SIG-M5 (cell line): ENCODE measurements around the gene DNASE2.
"Not testable (repeated sequence)": the region's sequence is repeated elsewhere in the genome, so short reads cannot be mapped to it uniquely, and the experiment has no call there.

Experiments used
- DNase-seq: peaks from one replicate; lab custom pipeline; 2025; lab: John Stamatoyannopoulos, UW

Gene DNASE2

DNA sequence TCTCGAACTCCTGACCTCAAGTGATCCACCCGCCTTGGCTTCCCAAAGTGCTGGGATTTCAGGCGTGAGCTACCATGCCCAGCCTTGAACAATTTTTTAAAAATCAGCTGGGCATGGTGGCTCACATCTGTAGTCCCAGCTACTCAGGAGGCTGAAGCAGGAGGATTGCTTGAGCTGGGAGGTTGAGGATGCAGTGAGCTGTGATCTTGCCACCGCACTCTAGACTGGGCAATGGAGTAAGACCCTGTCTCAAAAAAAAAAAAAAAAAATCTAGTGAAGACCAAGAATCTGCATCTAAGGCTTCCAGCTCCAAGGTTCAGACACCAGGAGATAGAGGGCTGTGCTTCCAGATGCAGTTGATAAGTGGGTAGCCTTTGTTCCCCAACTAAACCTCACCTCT, 17.1 kb downstream of the DNASE2 start:
- DNase-seq: no peak

DNA sequence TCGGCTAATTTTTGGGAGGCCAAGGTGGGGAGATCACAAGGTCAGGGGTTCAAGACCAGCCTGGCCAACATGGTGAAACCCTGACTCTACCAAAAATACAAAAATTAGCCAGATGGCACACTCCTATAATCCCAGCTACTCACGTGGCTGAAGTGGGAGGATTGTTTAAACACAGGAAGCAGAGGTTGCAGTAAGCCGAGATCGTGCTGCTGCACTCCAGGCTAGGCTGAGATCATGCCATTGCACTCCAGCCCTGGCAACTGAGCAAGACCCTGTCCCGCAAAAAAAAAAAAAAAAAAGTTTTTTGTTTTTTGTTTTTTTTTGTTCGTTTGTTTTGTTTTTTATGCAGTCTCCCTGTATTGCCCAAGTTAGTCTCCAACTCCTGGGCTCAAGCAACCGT, 21.7 kb downstream of the DNASE2 start:
- DNase-seq: no peak

DNA sequence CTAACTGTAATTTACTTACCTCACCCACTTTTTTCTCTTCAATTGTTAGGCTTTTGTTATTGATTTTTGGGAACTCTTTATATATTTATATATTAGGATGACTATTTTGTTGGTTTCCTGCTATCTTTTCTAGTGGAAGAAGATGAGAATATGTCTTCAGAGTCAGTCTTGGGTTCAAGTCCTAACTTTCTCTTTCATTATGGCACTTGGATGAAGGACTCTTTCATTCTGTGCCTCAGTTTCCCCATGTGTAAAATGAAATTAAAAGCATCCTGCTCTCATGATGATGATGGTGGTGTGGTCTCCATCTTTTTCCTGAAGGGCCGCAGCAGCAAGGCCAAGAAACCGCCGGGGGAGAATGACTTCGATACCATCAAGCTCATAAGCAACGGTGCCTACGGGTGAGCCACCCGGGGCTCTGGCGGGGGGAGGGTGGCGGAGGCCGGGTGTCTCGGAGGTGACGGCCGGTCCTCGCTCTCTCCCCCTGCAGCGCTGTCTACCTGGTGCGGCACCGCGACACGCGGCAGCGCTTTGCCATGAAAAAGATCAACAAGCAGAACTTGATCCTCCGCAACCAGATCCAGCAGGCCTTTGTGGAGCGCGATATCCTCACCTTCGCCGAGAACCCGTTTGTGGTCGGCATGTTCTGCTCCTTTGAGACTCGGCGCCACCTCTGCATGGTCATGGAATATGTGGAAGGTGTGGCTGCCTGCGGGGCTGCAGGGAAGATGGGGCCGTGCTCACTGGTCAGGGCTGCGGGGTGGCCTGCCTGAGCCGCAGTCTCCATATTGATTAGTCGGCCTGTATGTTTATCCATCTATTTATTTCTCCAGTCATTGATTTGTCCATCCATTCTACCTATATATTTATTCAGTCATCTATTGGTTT, 23.0 kb downstream of the DNASE2 start:
- DNase-seq: no peak

DNA sequence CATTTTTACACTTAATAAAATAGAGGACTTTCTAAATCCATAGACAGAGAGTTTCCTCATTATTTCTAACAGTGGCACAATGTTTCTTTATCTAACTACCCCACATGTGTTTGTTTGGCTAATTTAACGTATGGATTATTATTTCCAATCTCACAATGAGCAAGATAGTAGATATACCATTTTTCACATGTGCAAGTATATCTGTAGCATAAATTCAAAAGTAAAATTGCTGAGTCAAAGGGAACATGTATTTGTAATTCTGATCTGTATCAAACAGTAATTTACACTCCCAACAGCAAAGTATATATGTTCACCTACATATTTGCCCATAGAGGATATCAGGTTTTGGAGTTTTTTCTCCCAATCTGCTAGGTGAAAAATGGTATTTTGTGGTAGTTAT, 24.6 kb downstream of the DNASE2 start:
- no peak for DNase-seq

DNA sequence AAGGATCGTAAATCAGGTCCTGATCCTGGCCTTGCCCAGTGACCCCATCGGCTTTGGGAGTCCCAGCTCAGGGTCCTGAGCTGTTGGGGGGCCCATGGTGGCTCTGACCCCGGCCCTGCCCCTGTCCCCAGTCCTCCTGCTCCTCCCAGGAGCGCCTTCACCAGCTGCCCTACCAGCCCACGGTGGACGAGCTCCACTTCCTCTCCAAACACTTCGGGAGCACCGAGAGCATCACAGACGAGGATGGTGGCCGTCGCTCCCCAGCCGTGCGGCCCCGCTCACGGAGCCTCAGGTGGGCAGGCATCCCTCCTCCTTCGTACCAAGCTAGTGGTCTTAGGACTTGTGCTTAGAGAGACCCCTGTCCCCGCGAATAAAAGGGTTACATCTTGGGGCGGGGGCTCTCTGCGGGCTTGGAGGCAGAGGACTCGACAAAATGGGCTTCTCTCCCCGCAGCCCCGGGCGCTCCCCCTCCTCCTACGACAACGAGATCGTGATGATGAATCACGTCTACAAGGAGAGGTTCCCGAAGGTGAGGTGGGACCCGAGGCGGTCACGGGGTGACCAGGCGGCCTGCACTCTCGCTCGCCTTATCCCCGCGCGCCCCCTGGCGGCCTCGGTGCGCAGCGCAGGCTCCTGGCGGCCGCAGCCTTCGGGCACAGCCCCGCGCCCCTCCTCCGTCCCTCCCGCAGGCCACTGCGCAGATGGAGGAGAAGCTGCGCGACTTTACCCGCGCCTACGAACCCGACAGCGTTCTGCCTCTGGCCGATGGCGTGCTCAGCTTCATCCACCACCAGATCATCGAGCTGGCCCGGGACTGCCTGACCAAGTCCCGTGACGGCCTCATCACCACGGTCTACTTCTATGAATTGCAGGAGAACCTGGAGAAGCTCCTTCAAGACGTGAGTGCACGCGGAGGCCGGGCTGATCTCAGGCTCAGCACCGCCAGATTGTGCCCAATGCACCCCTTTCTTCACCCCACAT, 33.8 kb downstream of the DNASE2 start:
- no peak for DNase-seq

DNA sequence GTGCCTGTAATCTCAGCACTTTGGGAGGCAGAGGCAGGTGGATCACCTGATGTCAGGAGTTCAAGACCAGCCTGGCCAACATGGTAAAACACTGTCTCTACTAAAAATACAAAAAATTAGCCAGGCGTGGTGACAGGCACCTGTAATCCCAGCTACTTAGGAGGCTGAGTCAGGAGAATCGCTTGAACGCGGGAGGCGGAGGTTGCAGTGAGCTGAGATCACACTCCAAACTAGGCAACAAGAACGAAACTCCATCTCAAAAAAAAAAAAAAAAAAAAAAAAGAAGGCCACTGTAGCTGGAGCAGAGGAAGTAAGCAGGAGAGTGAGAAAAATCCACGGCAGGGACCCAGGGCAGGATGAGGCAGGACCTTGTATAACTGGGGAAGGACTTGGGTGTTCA, 34.6 kb downstream of the DNASE2 start:
- DNase-seq: not testable (repeated sequence)

DNA sequence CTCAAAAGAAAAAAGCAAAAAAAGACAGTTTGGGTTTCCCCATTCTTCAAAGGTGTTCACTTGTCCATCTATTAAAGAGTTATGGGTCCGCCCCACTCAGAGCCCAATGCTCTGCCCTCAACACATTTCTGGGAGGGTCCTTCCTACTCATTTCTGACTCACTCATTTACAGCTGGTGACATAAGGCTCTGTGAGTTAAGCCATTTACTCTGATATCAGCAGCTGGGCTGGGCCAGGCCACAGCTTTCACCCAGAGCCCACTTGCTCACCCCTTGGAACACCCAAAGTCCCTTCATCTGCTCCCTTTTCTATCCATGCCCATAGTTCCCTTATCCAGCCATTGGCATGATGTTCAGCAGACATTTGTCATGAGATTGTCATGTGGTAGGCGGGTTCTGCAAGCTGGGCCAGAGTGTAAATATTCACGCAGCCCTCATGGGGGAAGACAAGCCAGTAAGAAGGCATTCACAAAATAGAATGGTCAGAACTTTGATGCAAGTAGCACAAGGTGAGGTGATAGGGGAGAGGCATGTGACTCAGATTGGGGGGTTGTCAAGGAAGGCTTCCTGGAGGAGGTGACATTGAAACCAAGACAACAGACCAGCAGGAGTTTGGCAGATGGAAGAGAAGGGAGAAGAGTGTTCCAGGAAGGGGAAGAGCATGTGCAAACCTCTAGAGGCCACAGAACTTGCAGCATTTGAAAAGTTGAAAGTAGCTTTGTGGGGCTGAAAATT, 37.1 kb downstream of the DNASE2 start:
- DNase-seq: no peak

DNA sequence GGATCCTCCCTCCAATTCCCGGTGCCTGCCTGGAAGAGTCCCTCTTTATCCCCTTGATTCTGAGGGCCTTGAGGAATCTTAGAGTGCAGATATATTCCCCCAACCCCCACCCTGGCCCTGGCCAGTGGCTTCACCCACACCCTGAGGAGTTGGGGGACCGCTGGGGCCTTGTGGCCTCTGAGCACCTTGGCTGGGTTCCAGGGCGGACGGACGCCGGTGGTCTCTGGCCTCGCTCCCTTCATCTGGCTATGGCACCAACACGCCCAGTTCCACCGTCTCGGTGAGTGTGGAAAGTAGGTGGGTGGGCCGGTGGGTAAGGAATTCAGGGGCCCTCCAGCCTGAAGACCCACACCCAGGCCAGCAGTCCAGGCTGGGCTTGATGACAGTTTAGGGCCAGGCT, 37.9 kb downstream of the DNASE2 start:
- no peak for DNase-seq

DNA sequence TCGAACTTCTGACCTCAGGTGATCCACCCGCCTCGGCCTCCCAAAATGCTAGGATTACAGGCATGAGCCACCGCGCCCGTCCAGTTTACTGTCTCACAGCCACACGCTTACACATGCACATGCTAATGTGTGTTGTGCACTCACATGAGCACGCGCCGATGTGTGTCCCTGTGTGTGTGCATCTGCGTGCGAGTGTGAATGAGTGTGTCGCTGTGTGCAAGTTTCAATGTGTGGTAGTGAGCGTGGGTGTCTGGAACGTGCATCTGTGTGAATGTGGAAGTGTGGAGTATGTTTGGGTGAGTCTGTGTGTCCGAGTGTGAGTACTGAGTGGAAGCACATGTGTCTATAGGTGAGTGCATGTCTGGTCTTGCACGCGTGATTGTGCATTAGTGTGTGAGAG, 38.7 kb downstream of the DNASE2 start:
- DNase-seq: no peak

DNA sequence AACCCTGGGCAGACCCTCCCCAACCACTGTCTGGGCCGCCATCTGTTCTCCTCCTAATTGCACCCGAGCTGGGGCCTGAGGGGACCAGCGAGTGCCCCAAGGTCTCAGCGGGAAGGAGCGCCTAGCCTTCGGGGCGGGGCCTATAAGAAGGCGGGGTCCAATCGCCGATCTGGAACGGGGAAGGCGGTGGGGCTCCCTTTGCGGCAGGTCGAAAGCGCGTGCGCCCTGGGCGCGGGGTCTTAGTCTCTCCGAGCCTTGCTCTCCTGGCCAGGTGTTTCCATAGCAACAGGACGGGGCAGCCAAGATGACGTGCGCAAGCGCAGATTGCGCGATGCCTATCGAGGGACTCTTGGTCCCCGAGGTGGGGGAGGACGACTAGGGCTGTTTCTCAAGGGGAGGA, 40.2 kb downstream of the DNASE2 start:
- DNase-seq: no peak

DNA sequence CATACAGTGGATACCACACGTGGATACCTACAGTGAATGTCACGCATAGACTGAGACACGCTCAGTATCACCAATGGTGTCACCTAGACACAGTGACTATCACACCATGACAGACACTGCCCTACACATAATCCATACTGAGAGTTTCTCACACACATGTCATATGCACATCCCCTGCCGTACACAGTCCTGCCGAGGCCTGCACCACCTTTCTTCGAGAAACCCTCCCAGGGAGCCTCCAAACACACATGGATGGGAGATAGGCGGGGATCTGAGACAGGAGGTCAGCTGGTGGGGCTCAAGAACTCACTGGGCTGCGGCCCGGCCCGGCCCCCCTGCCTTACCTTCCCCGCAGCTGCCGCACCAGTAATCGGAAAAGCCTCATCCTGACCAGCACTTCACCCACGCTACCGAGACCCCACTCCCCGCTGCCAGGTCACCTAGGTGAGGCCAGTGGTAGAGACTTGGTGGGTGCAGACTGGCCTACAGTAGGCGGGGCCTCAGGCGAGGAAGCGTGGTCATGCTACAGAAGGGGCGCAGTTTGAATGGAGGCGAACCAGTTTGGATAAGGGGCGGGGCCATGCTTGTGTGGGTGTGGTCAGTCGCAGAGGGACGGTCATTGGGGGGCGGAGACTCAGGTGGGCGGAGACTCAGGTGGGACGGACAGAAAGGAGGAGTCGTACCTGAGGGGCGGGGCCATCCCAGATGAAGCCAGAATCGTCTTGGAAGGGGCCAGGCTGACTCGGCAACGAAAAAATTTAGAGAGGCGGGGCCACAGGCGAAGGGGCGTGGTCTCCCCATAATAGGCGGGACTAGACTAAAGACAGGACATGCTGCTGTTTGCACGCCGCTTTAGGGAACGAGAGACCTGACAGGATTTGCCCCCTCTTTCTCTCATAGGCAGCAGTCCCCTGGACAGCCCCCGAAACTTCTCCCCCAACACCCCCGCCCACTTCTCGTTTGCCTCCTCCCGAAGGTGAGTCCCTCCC, 40.9 kb downstream of the DNASE2 start:
- no peak for DNase-seq

DNA sequence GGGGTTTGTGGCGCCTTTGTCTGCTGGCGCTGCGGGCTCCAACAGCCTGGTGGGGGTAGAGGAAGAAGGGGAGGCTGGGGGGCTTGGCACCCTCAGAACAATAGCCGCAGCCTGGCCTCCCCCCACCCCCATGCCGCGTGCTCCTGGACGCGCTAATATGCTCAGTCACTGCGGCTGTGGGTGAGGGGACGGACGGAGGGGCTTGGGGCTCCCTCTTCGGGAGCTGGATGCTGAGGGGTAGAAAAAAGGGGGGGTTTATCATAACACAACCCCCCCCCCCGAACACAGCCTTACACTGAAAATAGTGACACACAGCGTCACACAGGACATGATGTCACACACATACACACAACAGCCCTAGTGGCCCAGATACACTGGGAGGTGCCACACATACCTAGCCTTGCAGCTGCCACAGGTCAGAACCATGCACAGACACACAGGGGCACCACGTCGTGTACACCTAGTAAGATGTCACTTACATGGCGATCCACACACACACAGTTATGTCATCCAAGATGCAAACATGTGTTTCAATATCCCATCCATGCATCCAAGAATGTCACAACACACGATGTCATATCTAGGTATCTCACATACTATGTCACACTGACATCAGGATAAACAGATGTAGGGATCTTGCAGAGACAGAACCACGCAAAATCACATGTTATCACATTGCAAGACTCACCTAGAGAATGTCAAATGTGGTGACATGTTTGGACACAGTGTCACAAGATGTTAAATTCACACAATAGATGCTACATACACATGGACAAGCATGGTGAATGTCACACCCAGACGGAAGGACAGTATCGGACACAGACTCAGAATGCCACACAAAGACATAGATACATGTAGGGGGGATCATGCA, 42.1 kb downstream of the DNASE2 start:
- DNase-seq: no peak

DNA sequence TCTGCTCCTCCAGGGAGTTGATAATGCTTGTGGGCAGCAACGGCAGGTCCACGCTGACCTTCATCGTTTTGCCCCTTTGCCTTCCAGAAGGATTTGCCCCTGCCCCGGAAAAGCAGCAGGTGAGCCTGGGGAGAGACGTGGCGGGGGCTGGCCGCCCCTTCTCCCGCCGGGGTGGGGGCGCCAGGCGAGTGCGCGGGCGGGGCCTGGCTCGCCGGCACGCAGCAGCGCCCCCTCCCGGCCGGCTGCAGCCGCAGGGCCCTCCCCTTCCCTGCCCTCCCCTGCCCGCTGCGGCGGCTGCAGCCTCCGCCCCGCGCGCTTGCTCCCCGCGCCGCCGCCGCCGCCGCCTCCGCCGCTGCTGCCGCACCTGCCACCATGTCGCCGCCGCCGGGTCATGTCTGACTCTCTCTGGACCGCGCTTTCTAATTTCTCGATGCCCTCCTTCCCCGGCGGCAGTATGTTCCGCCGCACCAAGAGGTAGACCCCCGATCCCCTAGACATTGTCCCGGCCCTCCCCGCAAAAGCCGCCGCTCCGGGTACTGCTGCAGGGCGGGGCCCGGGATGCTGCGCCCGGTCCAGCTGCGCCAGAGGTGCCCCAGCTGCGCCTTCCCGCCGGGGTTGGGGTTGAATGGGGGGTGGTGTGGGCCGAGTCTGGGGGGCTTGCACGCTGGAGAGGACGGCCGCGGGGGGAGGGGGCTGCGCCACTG, 42.9 kb downstream of the DNASE2 start, which contains the start of gene MAST1:
Gene MAST1, plus strand, starts transcription at position 334 of the 704 bp plus-strand sequence. Its CDS starts 58 bp downstream, at position 392.
- no peak for DNase-seq

DNA sequence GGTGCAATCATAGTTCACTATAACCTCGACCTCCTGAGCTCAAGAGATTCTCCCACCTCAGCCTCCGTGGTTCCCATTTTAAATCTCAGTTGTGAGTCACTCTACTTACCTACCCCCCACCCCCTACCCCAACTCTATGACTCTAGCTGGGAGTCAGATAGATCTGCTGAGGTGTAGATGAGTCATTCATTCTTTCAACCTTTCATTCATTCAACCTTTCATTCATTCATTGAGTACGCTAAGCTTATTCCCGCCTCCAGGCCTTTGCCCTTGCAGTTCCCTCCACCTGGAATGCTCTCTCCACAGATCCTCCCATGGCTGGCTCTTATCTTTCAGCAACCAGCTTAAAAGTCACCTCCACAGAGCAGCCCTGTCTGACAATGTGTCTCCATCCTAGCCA, 44.0 kb downstream of the DNASE2 start:
- no peak for DNase-seq

DNA sequence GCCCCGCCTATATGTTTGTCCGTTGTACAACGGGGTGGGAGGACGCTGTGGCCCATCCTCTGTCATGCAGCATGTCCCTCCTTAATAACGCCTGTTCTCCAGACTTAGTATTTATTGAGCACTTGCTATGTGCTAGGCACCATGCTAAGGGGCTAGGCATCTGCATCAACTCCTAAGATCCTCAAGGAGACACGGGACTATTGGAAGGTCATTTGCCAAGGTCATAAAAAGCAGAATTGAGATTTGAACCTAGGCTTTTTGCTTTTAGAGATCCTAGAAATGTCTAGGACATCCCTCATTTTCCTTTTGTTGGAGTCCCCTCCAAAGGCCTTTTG, 44.8 kb downstream of the DNASE2 start:
- DNase-seq: no peak

DNA sequence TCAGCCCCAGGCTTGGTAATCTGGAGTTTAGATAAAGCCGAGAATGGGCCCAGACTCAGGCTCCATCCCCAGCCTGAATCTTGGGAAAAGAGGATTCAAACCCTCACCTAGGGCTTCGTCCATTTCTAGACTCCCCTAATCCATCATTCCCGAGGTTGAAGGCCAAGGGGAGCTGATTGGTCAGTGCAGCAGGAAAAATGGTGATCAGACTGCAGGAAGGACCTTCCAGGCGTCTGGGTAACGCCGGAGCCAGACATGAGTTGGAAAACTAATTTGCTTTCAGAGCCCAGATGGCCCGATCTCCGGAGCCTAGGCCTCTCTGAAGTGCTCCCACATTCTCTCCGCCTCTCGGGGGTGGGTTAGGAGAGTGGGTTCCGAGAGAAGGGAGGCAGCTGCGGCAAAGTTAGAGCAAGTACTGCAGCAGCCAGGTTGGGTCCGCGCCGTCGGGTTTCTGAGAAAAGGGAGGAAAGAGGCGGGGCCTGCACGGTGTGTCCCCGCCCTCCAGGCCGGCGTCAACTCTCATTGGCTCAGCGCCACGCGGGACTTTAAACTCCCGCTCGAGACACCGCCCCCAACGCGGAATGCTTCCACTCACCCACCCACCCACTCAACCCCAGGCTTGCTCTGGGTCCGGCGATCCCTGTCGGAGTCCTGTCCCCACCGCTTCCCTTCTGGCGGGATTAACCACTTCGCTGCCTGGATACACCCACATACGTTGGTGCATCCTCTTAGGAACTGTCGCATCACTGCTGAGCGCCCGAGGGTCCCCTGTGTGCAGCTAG, 46.1 kb downstream of the DNASE2 start:
- no peak for DNase-seq

DNA sequence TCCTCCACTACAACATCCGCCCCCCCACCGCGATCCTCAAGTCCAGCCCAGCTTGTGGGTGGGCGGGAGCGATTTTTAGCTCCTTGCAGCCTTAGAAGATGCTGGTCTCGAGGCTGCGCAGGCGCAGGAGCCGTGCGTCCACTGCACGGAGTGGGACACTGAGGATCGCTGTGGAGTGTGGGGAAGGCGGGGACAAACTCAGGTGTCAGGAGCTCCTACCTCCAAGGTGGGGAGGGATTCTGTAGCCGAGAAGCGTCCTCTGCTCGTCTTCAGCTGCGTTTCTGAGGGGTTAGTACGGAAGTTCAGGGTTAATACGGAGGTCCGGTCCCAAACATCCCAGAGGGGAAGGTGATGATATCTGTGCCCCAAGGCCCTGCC, 46.7 kb downstream of the DNASE2 start, which contains the start of gene RTBDN:
Gene RTBDN, minus strand, starts transcription at position 14 of the 378 bp plus-strand sequence. CDS start 4,600 bp downstream, outside the sequence.
- no peak for DNase-seq
